HG03045 (cell line): Measurements from ENCODE around the gene ZBED4.
"Not testable (repeated sequence)": the region's sequence is repeated elsewhere in the genome, so short reads cannot be mapped to it uniquely, and the experiment has no call there.

Source experiments
- ATAC-seq: cut with Tn5 transposase; IDR thresholded peaks from one replicate; pipeline ENCODE4 v1.9.1; 2021; ENCODE audit warnings: mild to moderate bottlenecking, moderate library complexity; ENCODE audit not compliant: unreplicated experiment

The ZBED4 gene

GRCh38 chr22:49826603-49827270 lies 26.9 kb upstream of the ZBED4 start:
- no peak for ATAC-seq

- no peak for ATAC-seq
Observed at GRCh38 chr22:49827271-49827852, 26.3 kb upstream of the ZBED4 start.

- no peak for ATAC-seq
Observed at GRCh38 chr22:49827853-49828598, 25.6 kb upstream of the ZBED4 start, which contains the start of gene BRD1. BRD1 (minus strand) TSS chr22:49827873; CDS start chr22:49824317, 3,556 bp downstream.

GRCh38 chr22:49828599-49828965 lies 25.1 kb upstream of the ZBED4 start:
- ATAC-seq: no peak

GRCh38 chr22:49829044-49829853 lies 24.4 kb upstream of the ZBED4 start:
- no peak for ATAC-seq

- no peak for ATAC-seq
Observed at GRCh38 chr22:49833340-49834007, 20.2 kb upstream of the ZBED4 start.

- no peak for ATAC-seq
Observed at GRCh38 chr22:49838771-49839717, 14.6 kb upstream of the ZBED4 start.

GRCh38 chr22:49845241-49845640 lies 8.4 kb upstream of the ZBED4 start:
- ATAC-seq: no peak

- ATAC-seq: no peak
Observed at GRCh38 chr22:49845666-49846459, 7.8 kb upstream of the ZBED4 start.

- ATAC-seq: no peak
Observed at GRCh38 chr22:49847751-49848689, 5.6 kb upstream of the ZBED4 start.

- no peak for ATAC-seq
Observed at GRCh38 chr22:49848690-49849160, 4.9 kb upstream of the ZBED4 start.

- no peak for ATAC-seq
Observed at GRCh38 chr22:49849161-49850020, 4.3 kb upstream of the ZBED4 start.

GRCh38 chr22:49850021-49850911 lies 3.4 kb upstream of the ZBED4 start:
- ATAC-seq: no peak

GRCh38 chr22:49850959-49851802 lies 2.5 kb upstream of the ZBED4 start:
- ATAC-seq: no peak

- ATAC-seq: not testable (repeated sequence)
Observed at GRCh38 chr22:49852568-49852897, 1.1 kb upstream of the ZBED4 start.
